Hepatocyte (in vitro differentiated cells): Measurements from ENCODE around the gene OR51A2.

Source experiments
- EZH2 ChIP-seq: fragments of 200-600 bp; sonication (generic); IDR thresholded peaks from 2 replicates; pipeline ENCODE4 v1.6.1; 2016; ENCODE audit warnings: antibody characterized with exemption, mild to moderate bottlenecking, borderline replicate concordance
- TF ChIP-seq, protein P1 (sequence below): fragments of 200-600 bp; sonication (generic); IDR thresholded peaks from 2 replicates; pipeline ENCODE4 v1.5.1; 2016; ENCODE audit warnings: antibody characterized with exemption, mild to moderate bottlenecking; ENCODE audit not compliant: poor library complexity

GRCh38 chr11:4994551-4994950 lies 39.0 kb upstream of the OR51A2 start, which contains the start of gene OR51L1:
- TF ChIP-seq, protein P1, sequence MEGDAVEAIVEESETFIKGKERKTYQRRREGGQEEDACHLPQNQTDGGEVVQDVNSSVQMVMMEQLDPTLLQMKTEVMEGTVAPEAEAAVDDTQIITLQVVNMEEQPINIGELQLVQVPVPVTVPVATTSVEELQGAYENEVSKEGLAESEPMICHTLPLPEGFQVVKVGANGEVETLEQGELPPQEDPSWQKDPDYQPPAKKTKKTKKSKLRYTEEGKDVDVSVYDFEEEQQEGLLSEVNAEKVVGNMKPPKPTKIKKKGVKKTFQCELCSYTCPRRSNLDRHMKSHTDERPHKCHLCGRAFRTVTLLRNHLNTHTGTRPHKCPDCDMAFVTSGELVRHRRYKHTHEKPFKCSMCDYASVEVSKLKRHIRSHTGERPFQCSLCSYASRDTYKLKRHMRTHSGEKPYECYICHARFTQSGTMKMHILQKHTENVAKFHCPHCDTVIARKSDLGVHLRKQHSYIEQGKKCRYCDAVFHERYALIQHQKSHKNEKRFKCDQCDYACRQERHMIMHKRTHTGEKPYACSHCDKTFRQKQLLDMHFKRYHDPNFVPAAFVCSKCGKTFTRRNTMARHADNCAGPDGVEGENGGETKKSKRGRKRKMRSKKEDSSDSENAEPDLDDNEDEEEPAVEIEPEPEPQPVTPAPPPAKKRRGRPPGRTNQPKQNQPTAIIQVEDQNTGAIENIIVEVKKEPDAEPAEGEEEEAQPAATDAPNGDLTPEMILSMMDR: no peak
- no peak for TF ChIP-seq EZH2
